Keratinocyte (primary cell): Measurements from ENCODE around the gene CARD11. TPM values are rescaled to one million over a fixed set of nuclear protein-coding genes. Genes with fewer than 3 reads are reported as not detected.

Experiments
- DNase-seq: peaks from one replicate; pipeline ENCODE4 v3.0.0-alpha.2; 2011; ENCODE audit warnings: low read depth, missing footprints, low spot score
- FAIRE-seq: peaks from 2 replicates; lab custom pipeline; 2011; peaks lifted over from hg19 to GRCh38; lab: Jason Lieb, UNC
- H2AFZ ChIP-seq: 2 replicates; pipeline ENCODE4 v1.6.0; 2012; ENCODE audit warnings: low read length, control low read depth, inconsistent platforms; ENCODE audit not compliant: control insufficient read depth
- H3K27ac ChIP-seq: 2 replicates; pipeline ENCODE4 v1.5.1; 2011; ENCODE audit warnings: low read length; ENCODE audit not compliant: control insufficient read depth, insufficient read depth
- H3K27me3 ChIP-seq: 3 replicates; pipeline ENCODE4 v1.6.0; 2011; ENCODE audit warnings: low read length; ENCODE audit not compliant: control insufficient read depth, insufficient read depth; ENCODE audit errors: extremely low read depth
- H3K36me3 ChIP-seq, 2 experiments: 2 replicates in 1 of 2; 3 replicates in 1 of 2; pipeline ENCODE4 v1.5.1; 2011; ENCODE audit warnings: low read length in 2 of 2, mild to moderate bottlenecking in 1 of 2; ENCODE audit not compliant: control insufficient read depth in 2 of 2, insufficient read depth in 2 of 2; ENCODE audit errors: extremely low read depth in 1 of 2
- H3K4me1 ChIP-seq: 3 replicates; pipeline ENCODE4 v1.5.1; 2011; ENCODE audit warnings: low read length; ENCODE audit not compliant: control insufficient read depth, insufficient read depth; ENCODE audit errors: extremely low read depth
- H3K4me2 ChIP-seq: 3 replicates; pipeline ENCODE4 v1.6.0; 2011; ENCODE audit warnings: low read depth, low read length; ENCODE audit not compliant: control insufficient read depth, insufficient read depth; ENCODE audit errors: extremely low read depth
- H3K4me3 ChIP-seq, 3 experiments: fragments of 200-600 bp in 1 of 3; sonication (generic) in 1 of 3; 2 replicates in 2 of 3; 3 replicates in 1 of 3; pipeline ENCODE4 v1.5.1; 2011 to 2016; ENCODE audit warnings: low read length in 3 of 3, mild to moderate bottlenecking in 3 of 3, control low read depth in 2 of 3, inconsistent platforms in 1 of 3, low read depth in 1 of 3, mixed read lengths in 1 of 3, mixed run types in 1 of 3, moderate library complexity in 1 of 3; ENCODE audit not compliant: control insufficient read depth in 2 of 3, insufficient read depth in 2 of 3; ENCODE audit errors: extremely low read depth in 1 of 3
- H3K79me2 ChIP-seq: 2 replicates; pipeline ENCODE4 v1.6.0; 2012; ENCODE audit warnings: low read length; ENCODE audit not compliant: control insufficient read depth, insufficient read depth
- H3K9ac ChIP-seq: 3 replicates; pipeline ENCODE4 v1.6.0; 2011; ENCODE audit warnings: low read length; ENCODE audit not compliant: control insufficient read depth, insufficient read depth; ENCODE audit errors: extremely low read depth
- H3K9me1 ChIP-seq: 3 replicates; pipeline ENCODE4 v1.6.0; 2011; ENCODE audit warnings: low read length; ENCODE audit not compliant: control insufficient read depth, insufficient read depth; ENCODE audit errors: extremely low read depth
- H3K9me3 ChIP-seq: 2 replicates; pipeline ENCODE4 v1.5.1; 2012; ENCODE audit warnings: low read depth, low read length; ENCODE audit not compliant: control insufficient read depth
- H4K20me1 ChIP-seq: 3 replicates; pipeline ENCODE4 v1.6.0; 2011; ENCODE audit warnings: low read length; ENCODE audit not compliant: control insufficient read depth, insufficient read depth; ENCODE audit errors: extremely low read depth
- EZH2 ChIP-seq: IDR thresholded peaks from one replicate; pipeline ENCODE4 v1.6.1; 2012; ENCODE audit warnings: inconsistent platforms, mild to moderate bottlenecking, low read length, moderate library complexity
- dilution Hi-C: fragments of 300-500 bp; cut with MboI; formaldehyde crosslinking; loops from one replicate; pipeline ENCODE4 v1.7.0; 2020; ENCODE audit warnings: low sequenced_read_pairs; ENCODE audit not compliant: extremely low pct_ligation_motif_present
- polyA plus RNA-seq, 5 experiments: library from polyadenylated mRNA; depleted of rRNA in 3 of 5; stranded (reverse) in 3 of 5; stranded (forward) in 1 of 5; unstranded in 1 of 5; fragments of >200 nt; gene quantifications; 1 replicate in 1 of 5; 2 replicates in 3 of 5; 3 replicates in 1 of 5; pipeline versions ENCODE4 v1.2.1 to v1.2.3, GENCODE V29; 2011 to 2012; ENCODE audit warnings: missing spikeins in 2 of 5, low read depth in 1 of 5, low replicate concordance in 1 of 5
- TF ChIP-seq, protein P1 (sequence below), 3 experiments: IDR thresholded peaks in 1 of 3; conservative IDR thresholded peaks in 1 of 3; optimal IDR thresholded peaks in 1 of 3; 2 replicates in 2 of 3; 3 replicates in 1 of 3; pipeline versions ENCODE3 to v1.5.1; 2011; ENCODE audit warnings: low read length in 3 of 3, mild to moderate bottlenecking in 3 of 3, moderate library complexity in 2 of 3, control low read depth in 1 of 3, inconsistent platforms in 1 of 3; ENCODE audit not compliant: insufficient read depth in 2 of 3; ENCODE audit errors: extremely low read depth in 1 of 3

CARD11 gene
- polyA plus RNA-seq, 1 donor (not counting 4 experiments of a cell fraction or from before 2014, with no cell fraction given) = 4.3 TPM

DNA sequence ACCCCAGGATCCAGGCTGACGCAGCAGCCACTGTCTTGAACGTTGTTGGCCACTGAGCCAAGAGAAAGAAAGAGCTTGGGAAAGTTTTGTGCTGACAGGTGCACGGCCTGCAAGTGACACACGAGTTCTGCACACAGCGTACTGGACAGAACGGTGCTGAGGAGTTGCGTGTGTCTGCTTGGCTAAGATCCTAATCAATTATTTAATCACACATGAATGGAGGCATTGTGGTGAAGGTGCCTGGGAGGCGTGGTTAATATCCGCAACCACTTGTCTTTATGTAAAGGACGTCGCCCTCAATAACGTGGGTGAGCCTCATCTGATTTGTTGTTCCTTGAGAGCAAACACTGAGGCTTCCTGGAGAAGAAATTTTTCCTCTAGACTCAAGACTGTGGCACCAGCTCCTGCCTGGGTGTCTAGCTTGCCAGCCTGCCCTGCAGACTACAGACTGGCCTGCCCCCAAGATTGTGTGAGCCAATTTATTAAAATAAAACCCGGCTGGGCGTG, 183.0 kb downstream of the CARD11 start:
- H3K9me1 ChIP-seq = no peaks in the 10 kb centered on the region
- DNase-seq (no peak), FAIRE-seq (peak; percentile 78)
- no peaks in the 10 kb centered on the region for H3K36me3 ChIP-seq
- dilution Hi-C loops = no loop called here
- no peaks in the 10 kb centered on the region for H3K79me2 ChIP-seq
- TF ChIP-seq, protein P1, sequence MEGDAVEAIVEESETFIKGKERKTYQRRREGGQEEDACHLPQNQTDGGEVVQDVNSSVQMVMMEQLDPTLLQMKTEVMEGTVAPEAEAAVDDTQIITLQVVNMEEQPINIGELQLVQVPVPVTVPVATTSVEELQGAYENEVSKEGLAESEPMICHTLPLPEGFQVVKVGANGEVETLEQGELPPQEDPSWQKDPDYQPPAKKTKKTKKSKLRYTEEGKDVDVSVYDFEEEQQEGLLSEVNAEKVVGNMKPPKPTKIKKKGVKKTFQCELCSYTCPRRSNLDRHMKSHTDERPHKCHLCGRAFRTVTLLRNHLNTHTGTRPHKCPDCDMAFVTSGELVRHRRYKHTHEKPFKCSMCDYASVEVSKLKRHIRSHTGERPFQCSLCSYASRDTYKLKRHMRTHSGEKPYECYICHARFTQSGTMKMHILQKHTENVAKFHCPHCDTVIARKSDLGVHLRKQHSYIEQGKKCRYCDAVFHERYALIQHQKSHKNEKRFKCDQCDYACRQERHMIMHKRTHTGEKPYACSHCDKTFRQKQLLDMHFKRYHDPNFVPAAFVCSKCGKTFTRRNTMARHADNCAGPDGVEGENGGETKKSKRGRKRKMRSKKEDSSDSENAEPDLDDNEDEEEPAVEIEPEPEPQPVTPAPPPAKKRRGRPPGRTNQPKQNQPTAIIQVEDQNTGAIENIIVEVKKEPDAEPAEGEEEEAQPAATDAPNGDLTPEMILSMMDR (optimal IDR thresholded peaks at IDR 0.05 in 1 of 3, IDR thresholded peaks at IDR 0.05 in 1 of 3, conservative IDR thresholded peaks at IDR 0.05 in 1 of 3; ENCODE audit: extremely low read depth in 1 of 3, insufficient read depth in 2 of 3, low read length in 3 of 3) = no peak
- TF ChIP-seq EZH2 = no peak
- peaks cover 25% of the 10 kb centered on the region for H3K4me1 ChIP-seq
- H3K9ac ChIP-seq = no peak overlapping the region
- no peaks in the 10 kb centered on the region for H3K9me3 ChIP-seq
- no peak overlapping the region for H3K4me3 ChIP-seq
- H3K27me3 ChIP-seq = no peaks in the 10 kb centered on the region
- H2AFZ ChIP-seq = peak overlapping the region; percentile 61
- H3K4me2 ChIP-seq = no peak overlapping the region
- H3K27ac ChIP-seq = no peak overlapping the region
- H4K20me1 ChIP-seq = no peaks in the 10 kb centered on the region

DNA sequence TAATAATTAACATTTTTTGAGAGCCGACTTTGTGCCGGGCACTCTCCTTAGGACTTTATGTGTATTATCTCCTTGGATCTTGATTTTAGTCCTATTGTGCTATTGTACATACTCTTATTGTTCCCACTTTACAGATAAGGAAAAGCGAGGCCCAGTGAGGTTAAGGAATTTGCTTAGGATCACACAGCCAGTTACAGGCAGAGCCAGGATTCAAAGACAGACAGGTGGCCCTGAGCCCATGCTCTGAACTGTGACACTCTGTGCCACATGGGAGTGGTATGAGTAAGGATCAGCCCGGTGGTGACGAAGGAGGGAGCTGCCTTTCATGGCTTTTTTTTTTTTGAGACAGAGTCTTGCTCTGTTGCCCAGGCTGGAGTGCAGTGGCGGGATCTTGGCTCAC, 183.7 kb downstream of the CARD11 start:
- Histone ChIP-seq H3K4me3 (no peak overlapping the region), H2AFZ (no peak overlapping the region), H3K9me3 (no peaks in the 10 kb centered on the region), H3K4me1 (peaks cover 25% of the 10 kb centered on the region), H3K27me3 (no peaks in the 10 kb centered on the region), H3K9me1 (no peaks in the 10 kb centered on the region), H3K4me2 (no peak overlapping the region), H3K27ac (no peak overlapping the region), H3K36me3 (no peaks in the 10 kb centered on the region), H3K9ac (no peak overlapping the region), H3K79me2 (no peaks in the 10 kb centered on the region), H4K20me1 (no peaks in the 10 kb centered on the region)
- dilution Hi-C loops = no loop called here
- TF ChIP-seq, protein P1 (optimal IDR thresholded peaks at IDR 0.05 in 1 of 3, IDR thresholded peaks at IDR 0.05 in 1 of 3, conservative IDR thresholded peaks at IDR 0.05 in 1 of 3; ENCODE audit: extremely low read depth in 1 of 3, insufficient read depth in 2 of 3, low read length in 3 of 3) = no peak
- TF ChIP-seq EZH2 = no peak
- DNase-seq = no peak
- FAIRE-seq = no peak
